Kidney tubule cell (primary cell): ENCODE results near the gene FRA10AC1.
"Not testable (repeated sequence)": the region's sequence is repeated elsewhere in the genome, so short reads cannot be mapped to it uniquely, and the experiment has no call there.

Source experiments
- DNase-seq: peaks from one replicate; pipeline ENCODE4 v3.0.0-alpha.2; 2018; ENCODE audit warnings: low spot score

FRA10AC1 gene

DNA sequence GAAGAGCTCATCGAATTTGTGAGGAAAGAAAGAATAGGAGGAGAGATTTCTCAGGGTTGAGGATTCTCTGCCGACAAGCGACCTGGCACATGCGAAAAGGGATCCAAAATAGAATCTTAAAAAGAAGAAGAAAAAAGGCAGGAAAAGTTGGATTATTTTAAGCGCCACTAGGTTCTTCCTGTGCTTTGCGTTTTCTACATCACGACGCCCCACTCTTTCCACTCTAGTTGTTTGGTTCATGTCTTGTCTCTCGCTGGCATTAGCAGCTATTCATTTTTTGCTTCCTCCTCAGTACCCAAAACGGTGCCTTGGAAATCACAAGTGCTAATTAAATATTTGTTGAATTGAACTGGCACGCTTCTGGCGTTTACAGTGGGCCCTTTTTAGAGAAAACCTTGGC, 674 bp upstream of the FRA10AC1 start:
- no peak for DNase-seq

GRCh38 chr10:93701866-93702209, 554 bp downstream of the FRA10AC1 start:
- DNase-seq = peak; percentile 42

DNA sequence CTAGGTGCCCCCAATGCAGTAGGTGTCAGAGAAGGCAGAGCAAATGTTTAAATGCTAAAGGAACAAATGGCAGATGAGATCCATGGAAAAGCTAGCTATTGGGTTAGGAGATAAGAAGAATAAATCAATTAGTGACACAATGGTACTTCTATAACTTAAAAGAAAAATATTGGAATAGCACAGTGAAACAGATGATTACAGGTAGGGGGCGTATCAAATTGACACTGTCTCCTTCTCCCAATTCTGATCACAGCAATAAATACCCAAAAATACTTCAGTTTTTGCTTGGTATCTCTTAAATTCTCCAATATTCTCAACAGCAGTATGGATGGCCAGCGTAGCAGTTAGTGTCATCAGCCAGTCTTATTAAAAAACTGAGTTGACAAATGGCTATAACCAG, 5.2 kb downstream of the FRA10AC1 start:
- no peak for DNase-seq

DNA sequence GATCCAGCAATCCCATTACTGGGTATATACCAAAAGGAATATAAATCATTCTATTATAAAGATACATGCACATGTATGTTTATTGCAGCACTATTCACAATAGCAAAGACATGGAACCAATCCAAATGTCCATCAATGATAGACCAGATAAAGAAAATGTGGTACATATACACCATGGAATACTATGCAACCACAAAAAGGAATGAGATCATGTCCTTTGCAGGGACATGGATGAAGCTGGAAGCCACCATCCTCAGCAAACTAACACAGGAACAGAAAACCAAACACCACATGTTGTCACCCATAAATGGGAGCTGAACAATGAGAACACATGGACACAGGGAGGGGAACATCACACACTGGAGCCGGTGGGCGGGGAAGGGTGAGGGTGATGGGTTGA, 5.8 kb downstream of the FRA10AC1 start:
- not testable (repeated sequence) for DNase-seq

- DNase-seq = no peak
Measured at GRCh38 chr10:93695740-93696139, 6.7 kb downstream of the FRA10AC1 start.

DNA sequence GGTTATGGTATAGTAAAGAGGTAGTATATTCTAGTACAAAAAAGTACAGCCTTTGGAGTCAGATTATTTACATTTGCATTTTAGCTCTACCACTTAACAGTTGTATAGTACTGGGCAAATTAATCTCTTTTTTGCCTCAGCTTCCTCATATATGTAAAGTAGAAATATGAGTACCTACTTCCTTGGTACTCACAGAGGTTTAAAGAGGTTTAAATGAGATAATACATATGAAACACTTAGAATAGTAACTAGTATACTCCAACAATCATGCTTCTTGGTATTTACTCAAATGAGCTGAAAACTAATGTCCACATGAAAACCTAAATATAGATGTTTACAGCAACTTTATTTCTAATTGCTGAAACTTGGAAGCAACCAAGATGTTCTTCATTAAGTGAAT, 14.7 kb downstream of the FRA10AC1 start:
- DNase-seq = no peak

- peak; percentile 49 for DNase-seq
Measured at GRCh38 chr10:93680412-93681047, 21.9 kb downstream of the FRA10AC1 start.

GRCh38 chr10:93678805-93679587, 23.4 kb downstream of the FRA10AC1 start:
- no peak for DNase-seq

GRCh38 chr10:93678386-93678785, 24.0 kb downstream of the FRA10AC1 start:
- DNase-seq = no peak

- DNase-seq = no peak
Measured at GRCh38 chr10:93673791-93674190, 28.6 kb downstream of the FRA10AC1 start.

- DNase-seq = no peak
Measured at GRCh38 chr10:93672890-93673289, 29.5 kb downstream of the FRA10AC1 start.

- DNase-seq = no peak
Measured at GRCh38 chr10:93672022-93672678, 30.2 kb downstream of the FRA10AC1 start.

DNA sequence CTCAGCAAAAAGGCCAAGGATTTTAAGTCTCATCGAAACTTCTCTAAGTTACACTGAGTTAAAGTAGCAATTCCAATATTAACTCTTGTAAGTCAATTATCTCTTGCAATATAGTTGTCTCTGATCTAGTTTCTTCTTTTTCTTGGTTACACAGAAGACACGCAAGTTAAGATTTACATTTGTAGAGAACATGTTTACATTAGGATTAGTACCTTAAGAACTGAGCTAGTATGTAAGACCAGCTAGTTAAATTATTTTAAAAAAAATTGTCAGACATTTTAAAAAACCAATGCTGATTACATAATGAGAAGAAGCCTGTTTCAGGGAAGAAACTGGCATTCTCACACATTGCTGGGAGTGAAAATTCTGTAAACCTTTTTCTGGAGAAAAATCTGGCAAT, 31.4 kb downstream of the FRA10AC1 start:
- no peak for DNase-seq

- no peak for DNase-seq
Measured at GRCh38 chr10:93670372-93670771, 32.0 kb downstream of the FRA10AC1 start.

- DNase-seq = no peak
Measured at GRCh38 chr10:93667795-93668194, 34.6 kb downstream of the FRA10AC1 start.

DNA sequence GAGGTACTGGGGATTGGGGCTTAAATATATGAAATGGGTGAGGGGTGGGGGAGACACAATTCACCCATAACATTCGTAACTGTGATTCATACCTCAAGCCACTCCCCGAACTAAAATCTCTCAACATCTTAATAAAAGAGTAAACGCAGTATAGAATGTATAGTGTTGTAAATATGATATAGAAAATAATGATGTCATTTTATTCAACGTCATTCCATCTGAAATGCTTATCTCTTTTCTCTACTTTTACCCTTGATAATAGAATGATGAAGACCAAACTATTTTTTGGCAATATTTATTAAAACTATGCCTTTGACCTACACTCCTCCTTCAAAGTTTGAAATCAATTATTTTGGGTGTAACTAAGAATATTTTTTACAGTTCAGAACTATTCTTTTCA, 36.4 kb downstream of the FRA10AC1 start:
- no peak for DNase-seq

GRCh38 chr10:93657757-93658156, 44.6 kb downstream of the FRA10AC1 start:
- no peak for DNase-seq

- DNase-seq = peak; percentile 37
Measured at GRCh38 chr10:93656155-93656554, 46.2 kb downstream of the FRA10AC1 start.

DNA sequence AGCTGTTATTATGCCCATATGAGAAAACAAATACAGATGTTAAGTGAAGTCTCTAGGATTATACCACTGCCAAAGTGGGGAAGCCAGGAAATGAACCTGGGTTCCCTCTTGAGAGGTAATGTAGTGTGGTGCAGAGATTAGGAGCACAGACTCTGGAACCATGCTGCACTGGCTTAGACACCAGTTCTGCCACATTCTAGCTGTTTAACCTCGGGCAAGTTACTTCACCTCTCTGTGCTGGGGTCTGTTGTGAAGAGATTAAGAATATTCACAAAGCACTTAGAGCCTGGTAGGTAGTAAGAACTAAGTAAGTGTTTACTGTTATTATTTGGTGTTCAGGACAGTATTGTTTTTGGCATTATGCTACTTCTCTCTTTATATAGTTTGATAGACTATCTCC, 48.2 kb downstream of the FRA10AC1 start:
- DNase-seq = no peak

- peak; percentile 28 for DNase-seq
Measured at GRCh38 chr10:93652857-93653256, 49.5 kb downstream of the FRA10AC1 start.

- DNase-seq = no peak
Measured at GRCh38 chr10:93639791-93640190, 62.6 kb downstream of the FRA10AC1 start.

DNA sequence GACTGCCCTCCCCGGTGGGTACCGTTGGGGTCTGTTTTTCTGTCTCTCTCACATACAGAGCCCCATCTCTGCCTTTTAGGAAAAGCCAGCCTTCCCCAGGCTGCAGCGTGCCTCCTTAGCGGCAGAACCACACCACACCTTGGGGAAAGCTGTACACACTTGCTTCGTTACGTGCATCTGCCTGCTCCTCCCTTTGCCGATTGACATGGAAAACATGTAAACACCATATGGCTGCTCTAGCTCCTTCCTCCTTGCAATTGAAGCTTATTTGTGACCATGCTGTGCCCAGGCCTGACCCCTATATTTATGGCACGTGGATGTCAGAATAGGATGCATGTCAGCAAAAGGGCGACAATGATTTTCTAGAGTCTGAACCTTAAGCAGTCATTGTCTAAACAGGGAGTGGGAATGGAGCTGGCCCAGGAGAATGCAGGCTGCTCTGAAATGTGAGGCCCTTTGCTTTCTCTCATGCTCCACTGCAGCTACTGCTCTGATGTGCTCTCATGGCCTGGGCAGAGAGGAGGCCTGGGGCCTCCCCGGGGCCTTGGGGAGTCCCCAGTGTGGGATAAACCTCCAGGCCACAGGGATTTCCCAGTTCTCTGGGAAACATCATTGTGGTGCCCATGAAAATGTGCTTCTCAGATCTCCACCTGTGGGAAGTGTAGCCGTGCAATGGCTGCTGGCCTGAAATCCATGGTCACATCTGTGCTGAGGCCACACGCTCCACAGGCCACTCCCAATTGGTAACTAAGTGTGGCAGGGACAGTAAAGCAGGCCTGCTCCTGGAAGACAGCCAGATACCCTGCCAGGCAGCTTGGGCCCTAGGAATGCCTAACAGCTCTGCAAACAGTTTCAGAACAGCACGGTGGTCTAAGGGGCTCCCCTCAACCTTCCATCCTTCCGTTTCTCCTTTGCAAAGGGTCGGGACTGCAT, 71.5 kb downstream of the FRA10AC1 start:
- peak; percentile 7 for DNase-seq
